CD14-positive monocyte (primary cell): ENCODE results near the gene SPRY1. TPM values are rescaled to one million over a fixed set of nuclear protein-coding genes. Genes with fewer than 3 reads are reported as not detected.

Source experiments
- DNase-seq, 3 donors: peaks; one replicate each; pipeline ENCODE4 v3.0.0-alpha.2; 2011 to 2022
- H2AFZ ChIP-seq: 2 replicates; pipeline ENCODE4 v1.6.0; 2012; ENCODE audit warnings: mild to moderate bottlenecking, low read depth, low read length, inconsistent platforms; ENCODE audit not compliant: insufficient read depth, poor library complexity, severe bottlenecking
- H3K27ac ChIP-seq, 2 donors: 1 replicate in 1 of 2; 2 replicates in 1 of 2; pipeline ENCODE4 v1.5.1; 2012 to 2013; ENCODE audit warnings: low read length in 2 of 2, control low read depth in 1 of 2, inconsistent platforms in 1 of 2, low read depth in 1 of 2, mild to moderate bottlenecking in 1 of 2
- H3K27me3 ChIP-seq, 2 donors: one replicate each; pipeline versions ENCODE4 v1.6.0 to v1.6.1; 2011 to 2013; ENCODE audit warnings: low read length in 2 of 2; ENCODE audit not compliant: control insufficient read depth in 2 of 2, insufficient read depth in 2 of 2
- H3K36me3 ChIP-seq, 2 donors: replicated peaks in 1 of 2; 1 replicate in 1 of 2; 2 replicates in 1 of 2; pipeline versions ENCODE4 v1.5.1 to v1.6.1; 2012 to 2013; ENCODE audit warnings: low read length in 2 of 2, control low read depth in 1 of 2, inconsistent platforms in 1 of 2, mild to moderate bottlenecking in 1 of 2; ENCODE audit not compliant: insufficient read depth in 2 of 2, control insufficient read depth in 1 of 2
- H3K4me1 ChIP-seq, 2 donors: 1 replicate in 1 of 2; 2 replicates in 1 of 2; pipeline versions ENCODE4 v1.5.1 to v1.6.1; 2012 to 2013; ENCODE audit warnings: low read length in 2 of 2, control low read depth in 1 of 2, inconsistent platforms in 1 of 2, mild to moderate bottlenecking in 1 of 2, moderate library complexity in 1 of 2; ENCODE audit not compliant: insufficient read depth in 2 of 2, control insufficient read depth in 1 of 2
- H3K4me2 ChIP-seq: replicated peaks from 2 replicates; pipeline ENCODE3; 2012; ENCODE audit warnings: low read length, moderate library complexity, mild to moderate bottlenecking; ENCODE audit not compliant: poor library complexity, severe bottlenecking; ENCODE audit errors: extremely low read depth
- H3K4me3 ChIP-seq, 3 experiments: fragments of 200-600 bp in 1 of 3; sonication (generic) in 1 of 3; replicated peaks in 1 of 3; 1 replicate in 2 of 3; 2 replicates in 1 of 3; pipeline ENCODE4 v1.5.1; 2011 to 2013; ENCODE audit warnings: low read length in 3 of 3, mild to moderate bottlenecking in 3 of 3, control low read depth in 2 of 3, low read depth in 2 of 3, inconsistent platforms in 1 of 3, moderate library complexity in 1 of 3
- H3K79me2 ChIP-seq: 2 replicates; pipeline ENCODE4 v1.6.0; 2012; ENCODE audit warnings: mild to moderate bottlenecking, control low read depth, inconsistent platforms, low read length, moderate library complexity; ENCODE audit not compliant: insufficient read depth
- H3K9ac ChIP-seq: 2 replicates; pipeline ENCODE4 v1.6.0; 2017; ENCODE audit warnings: low read length, mild to moderate bottlenecking; ENCODE audit not compliant: insufficient read depth, poor library complexity, severe bottlenecking
- H3K9me3 ChIP-seq, 2 donors: replicated peaks in 1 of 2; 1 replicate in 1 of 2; 2 replicates in 1 of 2; pipeline versions ENCODE4 v1.5.1 to v1.6.1; 2012 to 2013; ENCODE audit warnings: low read length in 2 of 2, control low read depth in 1 of 2; ENCODE audit not compliant: control insufficient read depth in 1 of 2, insufficient read depth in 1 of 2
- H4K20me1 ChIP-seq: 2 replicates; pipeline ENCODE4 v1.6.0; 2012; ENCODE audit warnings: mild to moderate bottlenecking, low read length, control low read depth, moderate library complexity; ENCODE audit not compliant: insufficient read depth
- H3K27ac Mint-ChIP-seq, 7 donors: one replicate each; pipeline ENCODE4 v1.8.0; 2020; ENCODE audit warnings: mild to moderate bottlenecking in 7 of 7, mixed read lengths in 7 of 7, moderate library complexity in 6 of 7, inconsistent platforms in 2 of 7
- H3K27me3 Mint-ChIP-seq, 3 donors: one replicate each; pipeline ENCODE4 v1.8.0; 2021 to 2022; ENCODE audit warnings: low read depth in 3 of 3, mild to moderate bottlenecking in 3 of 3, mixed read lengths in 3 of 3, moderate library complexity in 3 of 3, inconsistent platforms in 1 of 3
- H3K36me3 Mint-ChIP-seq, 2 donors: one replicate each; pipeline ENCODE4 v1.8.0; 2020; ENCODE audit warnings: mixed read lengths in 2 of 2, inconsistent platforms in 1 of 2, mild to moderate bottlenecking in 1 of 2
- H3K4me1 Mint-ChIP-seq: one replicate; pipeline ENCODE4 v1.8.0; 2020; ENCODE audit warnings: mild to moderate bottlenecking, mixed read lengths
- H3K4me3 Mint-ChIP-seq, 2 donors: one replicate each; pipeline ENCODE4 v1.8.0; 2020; ENCODE audit warnings: mild to moderate bottlenecking in 2 of 2, mixed read lengths in 2 of 2, moderate library complexity in 1 of 2
- H3K9me3 Mint-ChIP-seq, 7 donors: one replicate each; pipeline ENCODE4 v1.8.0; 2020 to 2022; ENCODE audit warnings: mixed read lengths in 7 of 7, mild to moderate bottlenecking in 6 of 7, moderate library complexity in 6 of 7, inconsistent platforms in 2 of 7
- WGBS: methylation state at CpG from one replicate; pipeline ENCODE4 v1.1.5; 2013; ENCODE audit warnings: missing lambda C conversion rate; ENCODE audit not compliant: insufficient coverage; 5-methylcytosine and 5-hydroxymethylcytosine counted together
- intact Hi-C, 2 donors: fragments of 100-400 bp; cut with micrococcal nuclease; formaldehyde crosslinking; loops; one replicate each; pipeline versions ENCODE4 v1.15.0 to v1.15.1; 2023
- polyA plus RNA-seq, 3 donors: library from polyadenylated mRNA; depleted of rRNA in 1 of 3; unstranded in 2 of 3; stranded (reverse) in 1 of 3; fragments of 300-500 nt in 2 of 3; fragments of >200 nt in 1 of 3; fragmentation: Illumina TruSeq in 2 of 3; gene quantifications; 1 replicate in 2 of 3; 2 replicates in 1 of 3; pipeline ENCODE4 v1.2.3, GENCODE V29; 2012 to 2021
- TF ChIP-seq, protein P1 (sequence below): fragments of 200-600 bp; IDR thresholded peaks from one replicate; pipeline ENCODE4 v1.8.0; 2022; ENCODE audit warnings: antibody characterized with exemption, mild to moderate bottlenecking

Gene SPRY1
- polyA plus RNA-seq, 3 donors, result 1.1 to 3.7 (median 2.0) TPM

DNA sequence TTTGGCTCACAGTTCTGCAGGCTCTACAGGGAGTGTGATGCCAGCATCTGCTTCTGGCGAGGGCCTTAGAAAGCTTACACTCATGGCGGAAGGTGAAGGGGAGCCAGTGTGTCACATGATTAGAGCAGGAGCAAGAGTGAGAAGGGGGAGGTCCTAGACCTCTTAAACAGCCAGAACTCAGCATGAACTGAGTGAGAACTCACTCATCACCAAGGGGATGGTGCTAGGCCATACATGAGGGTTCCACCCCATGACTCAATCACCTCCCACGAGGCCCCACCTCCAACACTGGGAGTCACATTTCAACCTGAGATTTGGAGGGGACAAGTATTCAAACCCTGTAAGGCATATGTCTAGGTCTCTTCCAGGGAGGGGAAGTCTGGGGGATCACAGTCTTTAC is 33.4 kb downstream of the SPRY1 start:
- Histone ChIP-seq H2AFZ (no peak overlapping the region), H3K79me2 (no peaks in the 10 kb centered on the region), H3K4me3 (no peak overlapping the region), H3K27ac (no peak overlapping the region), H3K27me3 (no peaks in the 10 kb centered on the region), H4K20me1 (no peaks in the 10 kb centered on the region), H3K36me3 (no peaks in the 10 kb centered on the region), H3K4me1 (no peaks in the 10 kb centered on the region), H3K4me2 (no peak overlapping the region), H3K9ac (no peak overlapping the region), H3K9me3 (peaks cover 11 to 12% of the 10 kb centered on the region in 2 donors)
- no peaks in the 10 kb centered on the region for H3K4me1 Mint-ChIP-seq
- peaks cover 8 to 26% (median 12%) of the 10 kb centered on the region in 7 donors for H3K9me3 Mint-ChIP-seq
- H3K27me3 Mint-ChIP-seq, result peaks cover 2 to 3% (median 2%) of the 10 kb centered on the region in 3 donors
- H3K4me3 Mint-ChIP-seq, result no peak overlapping the region
- peak overlapping the region in 1 of 7 donors; percentile 58 for H3K27ac Mint-ChIP-seq
- intact Hi-C loops, result no loop called here
- TF ChIP-seq, protein P1, sequence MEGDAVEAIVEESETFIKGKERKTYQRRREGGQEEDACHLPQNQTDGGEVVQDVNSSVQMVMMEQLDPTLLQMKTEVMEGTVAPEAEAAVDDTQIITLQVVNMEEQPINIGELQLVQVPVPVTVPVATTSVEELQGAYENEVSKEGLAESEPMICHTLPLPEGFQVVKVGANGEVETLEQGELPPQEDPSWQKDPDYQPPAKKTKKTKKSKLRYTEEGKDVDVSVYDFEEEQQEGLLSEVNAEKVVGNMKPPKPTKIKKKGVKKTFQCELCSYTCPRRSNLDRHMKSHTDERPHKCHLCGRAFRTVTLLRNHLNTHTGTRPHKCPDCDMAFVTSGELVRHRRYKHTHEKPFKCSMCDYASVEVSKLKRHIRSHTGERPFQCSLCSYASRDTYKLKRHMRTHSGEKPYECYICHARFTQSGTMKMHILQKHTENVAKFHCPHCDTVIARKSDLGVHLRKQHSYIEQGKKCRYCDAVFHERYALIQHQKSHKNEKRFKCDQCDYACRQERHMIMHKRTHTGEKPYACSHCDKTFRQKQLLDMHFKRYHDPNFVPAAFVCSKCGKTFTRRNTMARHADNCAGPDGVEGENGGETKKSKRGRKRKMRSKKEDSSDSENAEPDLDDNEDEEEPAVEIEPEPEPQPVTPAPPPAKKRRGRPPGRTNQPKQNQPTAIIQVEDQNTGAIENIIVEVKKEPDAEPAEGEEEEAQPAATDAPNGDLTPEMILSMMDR, result no peak
- 100% methylated on average over 2 of the region's 3 CpGs for WGBS
- no peak for DNase-seq
- no peaks in the 10 kb centered on the region for H3K36me3 Mint-ChIP-seq

DNA sequence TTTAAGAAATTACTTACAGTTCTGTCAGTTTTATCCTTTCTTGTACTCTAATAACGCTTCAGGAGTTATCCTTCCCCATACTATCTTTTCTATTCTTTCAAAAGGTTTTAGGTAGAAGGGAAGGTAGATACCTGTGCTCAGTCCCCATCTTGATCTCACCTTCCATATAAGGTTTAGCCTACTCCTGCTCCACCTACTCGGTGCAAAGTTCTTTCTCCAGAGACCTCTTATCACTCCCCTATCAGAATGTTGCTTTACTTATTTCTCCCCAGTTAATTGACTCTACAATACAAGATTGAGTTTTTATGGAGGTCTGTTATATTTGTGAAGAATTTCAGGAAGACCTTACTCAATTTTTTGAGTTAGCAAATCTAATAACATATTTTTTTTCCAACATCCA is 33.9 kb downstream of the SPRY1 start:
- Histone ChIP-seq H3K9me3 (peaks cover 12 to 15% of the 10 kb centered on the region in 2 donors), H3K27me3 (no peaks in the 10 kb centered on the region), H3K9ac (no peak overlapping the region), H3K36me3 (no peaks in the 10 kb centered on the region), H2AFZ (no peak overlapping the region), H3K79me2 (no peaks in the 10 kb centered on the region), H3K4me2 (no peak overlapping the region), H3K4me3 (no peak overlapping the region), H3K4me1 (no peaks in the 10 kb centered on the region), H4K20me1 (no peaks in the 10 kb centered on the region), H3K27ac (no peak overlapping the region)
- Mint-ChIP-seq H3K9me3 (peaks cover 8 to 26% (median 13%) of the 10 kb centered on the region in 7 donors), H3K36me3 (no peaks in the 10 kb centered on the region), H3K27me3 (peaks cover 0 to 3% (median 2%) of the 10 kb centered on the region in 3 donors), H3K4me1 (no peaks in the 10 kb centered on the region), H3K27ac (no peak overlapping the region), H3K4me3 (no peak overlapping the region)
- intact Hi-C loops, result no loop called here
- WGBS, result no CpG with 5 or more reads among the region's 2 CpGs
- DNase-seq, result no peak
- TF ChIP-seq, protein P1, result no peak
